NCI-H1694 (cell line): ENCODE data around the gene MFSD2B.
"Not testable (repeated sequence)": the region's sequence is repeated elsewhere in the genome, so short reads cannot be mapped to it uniquely, and the experiment has no call there.

Experiments used
- DNase-seq: peaks from one replicate; lab custom pipeline; 2025; lab: John Stamatoyannopoulos, UW

Gene MFSD2B, protein sequence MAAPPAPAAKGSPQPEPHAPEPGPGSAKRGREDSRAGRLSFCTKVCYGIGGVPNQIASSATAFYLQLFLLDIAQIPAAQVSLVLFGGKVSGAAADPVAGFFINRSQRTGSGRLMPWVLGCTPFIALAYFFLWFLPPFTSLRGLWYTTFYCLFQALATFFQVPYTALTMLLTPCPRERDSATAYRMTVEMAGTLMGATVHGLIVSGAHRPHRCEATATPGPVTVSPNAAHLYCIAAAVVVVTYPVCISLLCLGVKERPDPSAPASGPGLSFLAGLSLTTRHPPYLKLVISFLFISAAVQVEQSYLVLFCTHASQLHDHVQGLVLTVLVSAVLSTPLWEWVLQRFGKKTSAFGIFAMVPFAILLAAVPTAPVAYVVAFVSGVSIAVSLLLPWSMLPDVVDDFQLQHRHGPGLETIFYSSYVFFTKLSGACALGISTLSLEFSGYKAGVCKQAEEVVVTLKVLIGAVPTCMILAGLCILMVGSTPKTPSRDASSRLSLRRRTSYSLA

DNA sequence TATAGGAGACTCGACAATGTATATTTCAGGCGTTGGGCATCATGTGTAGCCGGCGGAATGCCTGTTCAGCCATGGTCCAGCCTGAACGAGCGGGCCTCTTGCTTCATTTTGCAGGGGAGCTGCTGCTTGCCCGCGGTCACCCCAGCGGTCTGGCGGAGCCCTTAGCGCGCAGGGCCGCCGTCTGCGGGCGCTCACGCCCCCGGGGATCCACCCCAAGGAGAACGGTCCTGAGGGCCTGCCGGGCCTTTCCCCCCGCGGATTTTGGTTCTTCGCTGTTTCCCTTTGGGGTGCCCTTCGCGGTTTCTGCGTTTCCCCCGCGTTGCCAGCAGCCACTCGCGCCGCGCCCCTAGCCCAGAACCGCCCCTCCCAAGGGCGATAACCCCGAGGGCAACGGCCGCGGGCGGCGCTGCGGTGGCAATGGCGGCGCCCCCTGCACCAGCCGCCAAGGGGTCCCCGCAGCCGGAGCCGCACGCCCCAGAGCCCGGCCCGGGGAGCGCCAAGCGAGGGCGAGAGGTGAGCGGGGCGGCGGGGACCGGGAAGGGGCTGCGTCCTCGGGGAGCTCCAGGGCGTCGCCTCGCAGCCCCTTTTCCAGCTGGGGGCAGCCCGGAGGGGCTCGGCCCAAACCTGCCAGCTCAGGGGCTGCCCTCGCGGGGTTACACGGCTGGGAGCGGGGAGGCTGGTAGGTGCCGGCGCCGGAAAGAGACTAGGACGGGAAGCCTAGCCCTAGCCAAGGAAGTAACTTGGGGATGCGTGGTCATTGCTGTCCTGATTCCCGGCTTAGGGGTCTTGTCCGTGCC is at the start of gene MFSD2B:
MFSD2B (plus strand) TSS at position 406 of the 797 bp plus-strand sequence; CDS start at position 418, 12 bp downstream.
- no peak for DNase-seq

- no peak for DNase-seq
Measured at GRCh38 chr2:23967846-23968245, 42.0 kb upstream of the MFSD2B start.

DNA sequence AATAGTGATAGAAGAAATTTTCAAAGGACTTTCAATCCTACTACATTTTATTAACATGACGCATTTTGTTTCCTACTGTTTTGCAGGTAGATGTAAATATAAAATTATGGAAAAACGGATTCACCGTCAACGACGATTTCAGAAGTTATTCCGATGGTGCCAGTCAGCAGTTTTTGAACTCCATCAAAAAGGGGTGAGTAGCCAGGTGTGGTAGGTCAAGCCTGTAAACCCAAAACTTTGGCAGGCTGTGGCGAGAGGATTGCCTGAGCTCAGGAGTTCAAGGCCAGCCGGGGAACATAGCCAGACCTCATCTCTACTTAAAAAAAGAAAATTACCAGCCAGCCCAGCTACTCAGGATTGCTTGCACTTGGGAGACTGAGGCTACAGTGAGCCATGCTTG is 33.0 kb upstream of the MFSD2B start:
- DNase-seq = no peak

DNA sequence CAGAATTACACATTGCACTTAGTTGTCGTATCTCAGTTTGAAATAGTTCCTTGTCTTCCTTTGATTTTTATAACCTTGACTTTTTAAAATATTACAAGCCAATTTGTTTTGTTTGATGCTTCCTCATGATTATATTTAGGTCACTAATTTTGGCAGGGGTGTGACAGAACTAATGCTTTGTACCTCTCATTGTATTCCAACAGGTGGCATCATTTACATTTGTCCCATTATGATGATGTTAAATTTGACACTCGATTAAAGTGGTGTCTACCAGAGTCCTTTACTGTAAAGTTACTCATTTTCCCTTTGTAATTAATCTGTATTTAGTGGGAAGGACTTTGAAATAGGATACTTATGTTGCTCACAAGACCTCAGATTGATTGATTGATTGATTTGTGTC is 21.5 kb upstream of the MFSD2B start:
- no peak for DNase-seq

DNA sequence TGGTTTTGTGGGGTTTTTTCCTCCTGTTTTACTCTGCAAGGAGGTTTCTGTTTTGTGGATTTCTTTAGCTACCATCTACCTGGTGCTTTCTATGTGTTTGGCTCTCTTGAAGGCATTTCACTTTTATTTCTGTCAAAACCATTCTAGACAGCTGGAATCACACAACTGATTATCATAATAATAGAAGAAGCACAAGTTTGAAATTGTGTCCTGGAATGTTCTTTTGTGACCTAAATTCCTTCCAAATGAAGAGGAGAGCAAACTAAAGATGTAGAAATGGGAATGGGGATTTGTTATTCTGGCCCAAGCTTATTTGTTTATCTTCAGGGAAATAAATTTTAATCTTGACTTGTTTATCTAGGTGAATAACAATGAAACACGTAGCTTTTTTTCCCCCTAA is 17.0 kb upstream of the MFSD2B start:
- DNase-seq = no peak

DNA sequence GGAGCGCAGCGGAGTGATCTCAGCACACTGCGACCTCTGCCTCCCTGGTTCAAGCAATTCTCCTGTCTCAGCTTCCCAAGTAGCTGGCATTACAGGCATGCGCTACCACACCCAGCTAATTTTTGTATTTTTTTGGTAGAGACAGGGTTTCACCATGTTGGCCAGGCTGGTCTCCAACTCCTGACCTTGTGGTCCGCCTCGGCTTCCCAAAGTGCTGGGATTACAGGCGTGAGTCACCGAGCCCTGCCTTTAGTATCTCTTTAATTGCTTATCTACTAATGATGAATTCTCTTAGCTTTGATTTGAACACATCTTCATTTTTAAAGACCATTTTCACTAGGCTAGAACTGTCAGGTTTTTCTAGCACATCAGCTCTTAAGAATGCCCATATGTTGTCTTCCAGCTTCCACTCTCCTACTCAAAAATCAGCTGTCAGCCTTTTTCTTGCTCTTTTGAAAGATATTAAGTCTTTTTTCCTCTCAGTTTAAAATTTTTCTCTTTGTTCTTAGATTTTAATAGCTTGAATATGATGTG is 16.1 kb upstream of the MFSD2B start:
- DNase-seq = no peak

DNA sequence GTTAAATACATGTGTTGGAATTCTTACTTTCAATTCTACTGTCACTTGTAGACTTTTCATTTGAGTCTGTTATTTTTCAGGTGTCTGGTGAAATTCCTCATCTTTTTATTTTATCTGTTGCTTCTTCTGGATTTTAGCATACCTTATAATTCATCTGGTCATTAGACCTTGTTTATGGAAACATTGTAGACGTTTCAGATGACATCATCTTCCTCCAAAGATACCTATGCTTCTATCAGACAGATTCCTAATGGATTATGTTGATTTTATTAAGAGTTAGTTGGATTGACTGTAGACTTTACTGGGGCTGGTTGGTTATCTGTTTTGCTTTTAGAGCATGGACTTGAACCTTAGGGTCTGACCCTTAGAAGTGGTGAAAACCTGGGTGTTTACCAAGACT is 15.3 kb upstream of the MFSD2B start:
- no peak for DNase-seq

DNA sequence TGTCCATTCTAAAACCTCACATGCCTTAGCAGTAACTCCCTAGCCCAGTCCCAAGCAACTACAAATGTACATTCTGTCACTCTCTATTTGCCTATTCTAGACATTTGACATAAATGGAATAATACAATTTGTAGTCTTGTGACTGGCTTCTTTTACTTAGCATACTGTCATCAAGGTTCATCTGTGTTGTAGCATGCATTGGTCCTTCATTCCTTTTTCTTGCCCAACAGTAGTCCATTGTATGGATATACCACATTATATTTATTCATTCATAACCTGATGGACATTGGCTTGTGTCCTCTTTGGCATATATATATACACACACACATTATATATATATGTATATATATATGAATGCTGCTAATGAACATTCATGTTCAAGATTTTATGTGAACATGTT is 2.2 kb upstream of the MFSD2B start:
- no peak for DNase-seq

DNA sequence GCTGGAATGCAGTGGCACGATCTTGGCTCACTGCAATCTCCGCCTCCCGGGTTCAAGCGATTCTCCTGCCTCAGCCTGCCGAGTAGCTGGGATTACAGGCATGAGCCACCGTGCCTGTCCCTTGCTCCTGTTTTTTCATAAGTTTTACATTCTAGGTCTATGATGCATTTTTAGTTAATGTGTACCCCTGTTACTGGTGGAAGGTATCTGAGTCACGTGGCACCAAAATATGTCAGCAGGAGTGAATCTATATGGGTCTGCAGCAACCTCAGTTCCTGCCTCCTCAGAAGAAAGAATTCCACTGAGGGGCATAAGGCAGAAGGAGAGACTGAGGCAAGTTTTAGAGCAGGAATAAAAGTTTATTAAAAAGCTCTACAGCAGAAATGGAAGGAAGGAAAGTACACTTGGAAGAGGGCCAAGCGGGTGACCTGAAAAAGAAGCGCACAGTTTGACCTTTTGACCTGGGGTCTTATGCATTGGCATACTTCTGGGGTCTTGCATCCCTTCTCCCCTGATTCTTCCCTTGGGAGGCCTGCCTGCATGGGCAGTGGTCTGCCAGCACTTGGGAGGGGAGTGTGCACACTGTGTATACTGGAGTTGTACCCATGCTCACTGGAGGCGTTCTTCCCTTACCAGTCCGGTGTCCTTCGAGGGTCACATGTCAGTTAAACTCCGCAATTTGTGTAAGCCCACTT is 1.1 kb upstream of the MFSD2B start:
- DNase-seq = no peak

- no peak for DNase-seq
Measured at GRCh38 chr2:24009367-24009679, 562 bp upstream of the MFSD2B start.

DNA sequence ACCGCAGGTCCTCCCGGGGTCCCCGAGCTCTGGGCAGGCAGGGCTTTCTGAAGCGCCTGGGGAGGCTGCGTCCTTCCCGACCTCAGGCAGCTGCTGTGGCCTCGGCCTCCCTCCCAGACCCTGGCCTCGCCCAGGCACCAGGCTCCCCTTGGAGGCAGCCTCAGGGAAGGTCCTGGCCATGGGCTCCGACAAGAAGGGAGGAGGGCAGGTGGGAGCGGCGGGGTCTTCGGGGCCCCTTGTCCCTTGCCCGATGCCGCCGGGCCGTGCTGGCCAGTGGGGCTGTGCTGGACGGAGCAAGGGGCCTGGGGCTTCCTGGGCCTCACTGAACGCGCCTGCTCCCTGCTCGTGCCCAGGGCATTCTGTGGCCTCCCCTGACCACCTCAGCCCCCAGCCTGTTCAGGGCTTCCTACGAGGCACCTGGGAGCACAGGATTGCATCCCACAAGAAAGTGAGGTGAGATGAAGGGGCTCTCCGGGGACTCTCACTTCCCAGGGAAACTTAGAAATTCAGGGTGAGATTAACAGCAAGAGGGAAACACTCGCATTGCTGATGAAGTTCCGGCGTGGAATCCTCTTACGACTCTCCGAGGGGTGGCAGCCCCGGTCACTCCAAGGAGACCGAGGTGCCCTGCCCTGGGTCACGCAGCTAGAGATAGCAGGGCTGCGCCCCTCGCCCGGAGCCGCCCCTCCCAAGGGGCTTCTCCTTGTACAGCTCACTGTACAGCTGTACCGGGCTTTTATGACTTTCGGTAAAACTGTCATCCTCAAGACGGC is 778 bp downstream of the MFSD2B start:
- no peak for DNase-seq

- DNase-seq = no peak
Measured at GRCh38 chr2:24011250-24012104, 1.6 kb downstream of the MFSD2B start.

GRCh38 chr2:24012521-24013188 is 2.8 kb downstream of the MFSD2B start:
- no peak for DNase-seq

- not testable (repeated sequence) for DNase-seq
Measured at GRCh38 chr2:24014902-24015301, 5.0 kb downstream of the MFSD2B start.

- no peak for DNase-seq
Measured at GRCh38 chr2:24015562-24016375, 5.9 kb downstream of the MFSD2B start.

GRCh38 chr2:24016376-24016761 is 6.5 kb downstream of the MFSD2B start:
- DNase-seq = no peak

GRCh38 chr2:24016853-24017703 is 7.2 kb downstream of the MFSD2B start:
- DNase-seq = no peak

DNA sequence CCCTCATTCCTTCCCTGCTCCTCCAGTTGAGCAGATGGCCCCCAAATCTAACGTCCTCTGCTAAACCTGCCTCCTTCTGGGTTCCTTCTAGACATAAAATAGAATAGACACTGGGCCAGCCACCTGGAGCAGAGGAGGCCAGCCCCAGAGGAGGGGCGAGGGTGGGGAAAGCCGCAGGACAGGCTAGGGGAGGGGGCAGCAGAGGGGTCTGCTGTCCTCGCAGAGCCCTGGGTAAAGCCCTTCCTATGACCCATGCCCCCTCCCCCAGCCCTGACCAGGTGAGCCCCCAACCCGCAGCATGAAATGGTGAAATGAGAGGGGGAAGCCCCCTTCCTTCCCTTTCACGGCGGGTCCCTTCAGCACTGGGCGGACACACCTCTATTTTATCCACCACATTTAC is 7.8 kb downstream of the MFSD2B start:
- no peak for DNase-seq
